ENCODE measurements around the gene S1PR4. TPM values are rescaled to one million over a fixed set of nuclear protein-coding genes. Genes with fewer than 3 reads are reported as not detected.

S1PR4 gene
- total and polyA plus RNA-seq, 9 of the 15 experiments (the other 6 are each of a cell fraction or from before 2014, with no cell fraction given), result 0.27 TPM; not detected in 8

- TF ChIP-seq ZNF644 (tag; IDR thresholded peaks at IDR 0.05; ENCODE audit: low read depth) (no peak), RBM14 (IDR thresholded peaks at IDR 0.05; ENCODE audit: borderline replicate concordance, insufficient read depth, low read depth, low read length) (no peak), LCOR (CRISPR knock-in tag; IDR thresholded peaks at IDR 0.05) (0 out of 2 replicates have a peak, but pooled peaks have one; percentile 30), KLF10 (CRISPR knock-in tag; IDR thresholded peaks at IDR 0.05) (no peak), ZNF766 (CRISPR knock-in tag; conservative IDR thresholded peaks at IDR 0.05) (peak; percentile 76), KLF1 (tag; IDR thresholded peaks at IDR 0.05) (no peak), BACH1 (tag; IDR thresholded peaks at IDR 0.05) (peak; percentile 64; the same call in 1 of the 2 replicates), ZNF449 (CRISPR knock-in tag; IDR thresholded peaks at IDR 0.05) (0 out of 2 replicates have a peak, but pooled peaks have one; percentile 19), CC2D1A (IDR thresholded peaks at IDR 0.05) (no peak; the same call in 1 of the 2 replicates), FOXO4 (CRISPR knock-in tag; IDR thresholded peaks at IDR 0.05) (no peak), TSC22D4 (tag; IDR thresholded peaks at IDR 0.05) (no peak), RAD51 (IDR thresholded peaks at IDR 0.05; ENCODE audit: borderline replicate concordance, low read depth) (no peak), BCOR (IDR thresholded peaks at IDR 0.05) (peak; percentile 63; the same call in 1 of the 2 replicates), TCF3 (CRISPR knock-in tag; IDR thresholded peaks at IDR 0.05) (peak; percentile 55), MAZ (CRISPR knock-in tag; conservative IDR thresholded peaks at IDR 0.05 in 1 of 2, IDR thresholded peaks at IDR 0.05 in 1 of 2) (peak in 1 of 2 experiments; percentile 52; a peak in 1 of 4 replicates), HMG20A (CRISPR knock-in tag; conservative IDR thresholded peaks at IDR 0.05) (no peak), POLR3A (IDR thresholded peaks at IDR 0.05; ENCODE audit: borderline replicate concordance, extremely low read depth, insufficient read depth, insufficient read length) (no peak), ZNF707 (CRISPR knock-in tag; conservative IDR thresholded peaks at IDR 0.05) (no peak), MBD2 (IDR thresholded peaks at IDR 0.05; ENCODE audit: borderline replicate concordance, low read depth) (peak; percentile 33; the same call in 1 of the 2 replicates), HLTF (IDR thresholded peaks at IDR 0.05) (no peak), KLF16 (IDR thresholded peaks at IDR 0.05) (peak; percentile 58; the same call in 1 of the 2 replicates), ATF4 (CRISPR knock-in tag; IDR thresholded peaks at IDR 0.05) (no peak), BDP1 (IDR thresholded peaks at IDR 0.05; ENCODE audit: insufficient read depth, insufficient read length) (no peak), RCOR1 (IDR thresholded peaks at IDR 0.05; ENCODE audit: borderline replicate concordance in 1 of 2, low read depth in 2 of 2, low read length in 2 of 2) (peak in 1 of 2 experiments; percentile 41; a peak in 2 of 4 replicates)
These were observed 45.4 kb upstream of the S1PR4 start (continued) for GRCh38 chr19:3132971-3133792.

All from K562 (cell line).